GM12874 (cell line): ENCODE results near the gene RBMS3.

ENCODE experiments used
- CTCF ChIP-seq: IDR thresholded peaks from 2 replicates; pipeline ENCODE4 v1.5.1; 2011; ENCODE audit warnings: low read depth, mild to moderate bottlenecking, control low read depth, low read length, moderate library complexity; ENCODE audit not compliant: insufficient read depth

RBMS3 gene

GRCh38 chr3:29796808-29797207 is 515.9 kb downstream of the RBMS3 start:
- TF ChIP-seq CTCF, result no peak

- TF ChIP-seq CTCF, result no peak
Measured at GRCh38 chr3:29802057-29802456, 521.2 kb downstream of the RBMS3 start.

GRCh38 chr3:29804044-29804443 is 523.2 kb downstream of the RBMS3 start:
- TF ChIP-seq CTCF, result no peak

GRCh38 chr3:29805757-29806156 is 524.9 kb downstream of the RBMS3 start:
- TF ChIP-seq CTCF, result no peak

GRCh38 chr3:29822071-29822470 is 541.2 kb downstream of the RBMS3 start:
- no peak for TF ChIP-seq CTCF

GRCh38 chr3:29823233-29823632 is 542.4 kb downstream of the RBMS3 start:
- TF ChIP-seq CTCF, result no peak

- no peak for TF ChIP-seq CTCF
Measured at GRCh38 chr3:29826712-29827111, 545.8 kb downstream of the RBMS3 start.

GRCh38 chr3:29827756-29828155 is 546.9 kb downstream of the RBMS3 start:
- TF ChIP-seq CTCF, result no peak
